ENCODE measurements around the gene INSRR. TPM values are rescaled to one million over a fixed set of nuclear protein-coding genes. Genes with fewer than 3 reads are reported as not detected.

Gene INSRR
- total RNA-seq (2011; cell fraction: chromatin; rRNA removed; ENCODE audit: low replicate concordance), result 0.14 and 1.6 TPM in 2 replicates
- 0.66 and 0.67 TPM in 2 replicates for total RNA-seq (2011; cell fraction: nucleolus; rRNA removed)
- 0.44 and 0.46 TPM in 2 replicates for total RNA-seq (2011; cell fraction: nucleoplasm; rRNA removed)
- total RNA-seq (2014; rRNA removed) (0.08 TPM in 1 of 2 replicates, not detected in the other), total RNA-seq (2014; rRNA removed; fragmentation: Illumina TruSeq; extraction: Trizol) (0.04 TPM in 1 of 2 replicates, not detected in the other), total RNA-seq (2015; rRNA removed; fragmentation: Illumina TruSeq; extraction: Trizol) (0.04 and 0.07 TPM in 2 replicates), total RNA-seq (2021) (0.18 TPM in 2 replicates), polyA plus RNA-seq (2011; rRNA removed) (0.06 and 0.07 TPM in 2 replicates), polyA plus RNA-seq (2014; fragmentation: Illumina TruSeq; extraction: Trizol) (0.03 and 0.06 TPM in 2 replicates), polyA plus RNA-seq (2014; fragmentation: Nextera tagmentation; extraction: Ambion mirVana) (not detected), polyA plus RNA-seq (2014; rRNA removed) (0.07 and 0.12 TPM in 2 replicates), polyA minus RNA-seq (2011; rRNA and poly(A)+ RNA removed) (0.09 and 0.21 TPM in 2 replicates), Bru-seq, nascent RNA (percentile 23 among the genes with signal in this experiment), BruChase-seq, experiment 1, labeled RNA remaining after a 2-hour chase (percentile 5 among the genes with signal in this experiment), BruChase-seq, experiment 2, labeled RNA remaining after a 6-hour chase (percentile 5 among the genes with signal in this experiment)
- 0.04 and 0.16 TPM in 2 replicates for polyA plus RNA-seq (2011; cell fraction: cytosol; rRNA removed)
- polyA plus RNA-seq (2011; cell fraction: nucleus; rRNA removed), result 0.44 and 1.7 TPM in 2 replicates
- polyA plus RNA-seq (2012), result 0.25 and 0.83 TPM in 2 replicates
- polyA minus RNA-seq (2011; cell fraction: cytosol; rRNA and poly(A)+ RNA removed), result not detected in 2 replicates
- 0.33 and 0.81 TPM in 2 replicates for polyA minus RNA-seq (2011; cell fraction: nucleus; rRNA and poly(A)+ RNA removed)
- long read RNA-seq, experiment 1, partial matches to known transcripts, result 0 of 1 reads
- long read RNA-seq, experiment 1, other reads (novel, unspliced or antisense), result 1 of 1 reads
- long read RNA-seq, experiment 2, result 0 reads
- long read RNA-seq, experiment 3, result 0 reads

DNA sequence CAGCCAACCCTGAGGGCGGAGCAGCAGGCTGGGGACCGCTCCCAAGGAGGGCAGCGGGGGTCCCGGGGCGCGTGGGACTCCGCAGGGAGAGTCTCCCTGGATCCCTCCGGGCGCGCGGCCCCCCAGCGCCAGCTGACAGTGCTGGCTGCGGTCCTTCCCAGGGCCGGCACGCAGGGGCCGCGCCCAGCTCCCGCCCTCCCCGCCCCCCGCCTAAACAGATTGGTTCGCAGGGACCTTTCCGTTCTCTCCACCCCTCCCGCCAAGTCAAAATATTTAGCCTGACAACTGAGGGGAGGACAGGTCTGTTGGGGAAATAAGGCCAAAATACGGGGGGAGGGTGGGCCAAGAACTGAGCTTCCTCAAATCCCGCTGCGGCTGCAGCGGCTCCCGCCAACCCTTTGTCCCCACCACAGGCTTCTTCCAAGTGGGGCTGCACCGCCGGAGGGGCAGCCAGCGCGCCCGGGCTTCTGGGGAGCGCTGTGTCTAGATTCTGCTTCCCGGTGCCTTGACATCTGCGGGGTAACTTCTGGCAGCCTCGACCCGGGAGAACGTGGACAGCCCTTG is at the start of gene INSRR:
Gene INSRR, minus strand, starts transcription at position 159 of the 564 bp plus-strand sequence. CDS start 496 bp downstream, outside the sequence.
- H3K4me1 ChIP-seq (replicated peaks in 1 of 2; ENCODE audit: control insufficient read depth in 2 of 2, insufficient read depth in 2 of 2, low read length in 2 of 2), result peaks cover 64 to 73% of the 10 kb centered on the region in 2 experiments
- H2AFZ ChIP-seq (ENCODE audit: low read depth, low read length), result peak within 1 kb of the TSS; percentile 86
- peak within 1 kb of the TSS; percentile 90 for H3K4me2 ChIP-seq (ENCODE audit: insufficient read depth, low read length)
- no TSS peak for BruUV-seq (replicated peaks)
- POLR2A ChIA-PET, result interaction anchor here (0.5 to 2.3 kb wide), 10 partner anchors 9 to 508 kb away, joined by 3 to 17 read pairs (median 6); partner anchors contain the start of genes ISG20L2 and METTL25B
- ATAC-seq (peak; percentile 39), FAIRE-seq (no peak), DNase-seq (ENCODE audit: extremely low read depth in 1 of 4, low spot score in 3 of 4) (peak; percentile 69 to 76 (median 74))
- no peaks in the 10 kb centered on the region for H3K9me1 ChIP-seq (ENCODE audit: control insufficient read depth, insufficient read depth, low read length)
- peaks cover 22% of the 10 kb centered on the region; the same call in 2 of the 3 replicates for H3K79me2 ChIP-seq (ENCODE audit: control insufficient read depth, insufficient read depth, low read length)
- intact Hi-C loops (cut with micrococcal nuclease) (no loop called here), in situ Hi-C loops (cut with MboI) (no loop called here)
- H3K36me3 ChIP-seq (ENCODE audit: control insufficient read depth, insufficient read depth, low read length), result no peaks in the 10 kb centered on the region
- H3K9me3 ChIP-seq (replicated peaks; ENCODE audit: control insufficient read depth, insufficient read depth, low read depth, low read length), result no peaks in the 10 kb centered on the region
- no peaks in the 10 kb centered on the region for H4K20me1 ChIP-seq (replicated peaks; ENCODE audit: control insufficient read depth, insufficient read depth, low read length)
- 6% methylated on average over 28 of the region's 39 CpGs for WGBS (ENCODE audit: insufficient coverage, low coverage, missing lambda C conversion rate)
- H3K9ac ChIP-seq (ENCODE audit: insufficient read depth in 1 of 2, low read depth in 2 of 2, low read length in 2 of 2), result peak within 1 kb of the TSS; percentile 30 to 78; a peak in 3 of 4 replicates
- H3K4me3 ChIP-seq, result peak within 1 kb of the TSS; percentile 34
- H3K27ac ChIP-seq (ENCODE audit: extremely low read depth, low read depth, low read length), result no peak within 1 kb of the TSS; the same call in 2 of the 3 replicates
- CTCF ChIA-PET (ENCODE audit: low intra/inter-chr PET ratio), result interaction anchor here (2.1 to 3.3 kb wide), 3 partner anchors 21 to 133 kb away, joined by 18 to 31 read pairs (median 24); no protein-coding TSS in a partner anchor
- H3K27me3 ChIP-seq (ENCODE audit: control insufficient read depth in 2 of 2, insufficient read depth in 2 of 2, low read length in 2 of 2), result no peaks in the 10 kb centered on the region
- TF ChIP-seq KAT7 (CRISPR knock-in tag; IDR thresholded peaks at IDR 0.05; ENCODE audit: borderline replicate concordance), result no peak
- TF ChIP-seq, protein P1, sequence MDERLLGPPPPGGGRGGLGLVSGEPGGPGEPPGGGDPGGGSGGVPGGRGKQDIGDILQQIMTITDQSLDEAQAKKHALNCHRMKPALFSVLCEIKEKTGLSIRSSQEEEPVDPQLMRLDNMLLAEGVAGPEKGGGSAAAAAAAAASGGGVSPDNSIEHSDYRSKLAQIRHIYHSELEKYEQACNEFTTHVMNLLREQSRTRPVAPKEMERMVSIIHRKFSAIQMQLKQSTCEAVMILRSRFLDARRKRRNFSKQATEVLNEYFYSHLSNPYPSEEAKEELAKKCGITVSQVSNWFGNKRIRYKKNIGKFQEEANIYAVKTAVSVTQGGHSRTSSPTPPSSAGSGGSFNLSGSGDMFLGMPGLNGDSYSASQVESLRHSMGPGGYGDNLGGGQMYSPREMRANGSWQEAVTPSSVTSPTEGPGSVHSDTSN (CRISPR knock-in tag; IDR thresholded peaks at IDR 0.05; ENCODE audit: low read depth), result no peak
- TF ChIP-seq, protein P1 (tag; conservative IDR thresholded peaks at IDR 0.05; ENCODE audit: low read depth), result no peak
- TF ChIP-seq SUPT5H (IDR thresholded peaks at IDR 0.05), result no peak
- TF ChIP-seq FOSL1 (tag; conservative IDR thresholded peaks at IDR 0.05), result no peak
- TF ChIP-seq KLF6 (CRISPR knock-in tag; IDR thresholded peaks at IDR 0.05; ENCODE audit: borderline replicate concordance), result no peak
- TF ChIP-seq SMAD4 (CRISPR knock-in tag; conservative IDR thresholded peaks at IDR 0.05), result no peak
- TF ChIP-seq ZNF133 (CRISPR knock-in tag; IDR thresholded peaks at IDR 0.05), result no peak
- TF ChIP-seq ZNF436 (CRISPR knock-in tag; IDR thresholded peaks at IDR 0.05), result no peak
- 0 out of 2 replicates have a peak, but pooled peaks have one; percentile 16 for TF ChIP-seq E2F3 (CRISPR knock-in tag; IDR thresholded peaks at IDR 0.05)
- TF ChIP-seq ATF1 (CRISPR knock-in tag; IDR thresholded peaks at IDR 0.05), result no peak
- TF ChIP-seq ATF1 (tag; IDR thresholded peaks at IDR 0.05), result no peak
- TF ChIP-seq ZNF274 (IDR thresholded peaks at IDR 0.05; ENCODE audit: borderline replicate concordance, low read depth, low read length), result no peak
- TF ChIP-seq SREBF1 (IDR thresholded peaks at IDR 0.05; ENCODE audit: borderline replicate concordance, low read depth, low read length), result no peak
- no peak for TF ChIP-seq ZFP30 (CRISPR knock-in tag; IDR thresholded peaks at IDR 0.05; ENCODE audit: borderline replicate concordance)
- TF ChIP-seq ZBTB7A (IDR thresholded peaks at IDR 0.05; ENCODE audit: borderline replicate concordance, control insufficient read depth, low read depth, low read length), result peak; percentile 61; the same call in 1 of the 2 replicates
- no peak for TF ChIP-seq XRCC3 (IDR thresholded peaks at IDR 0.05)

All from K562 (cell line).